H1 (cell line): ENCODE results near the gene RAB3GAP2. TPM values are rescaled to one million over a fixed set of nuclear protein-coding genes. Genes with fewer than 3 reads are reported as not detected.

Source experiments
- CTCF ChIA-PET: fragments of 300-600 bp; sonication (Branson Sonifier 250); formaldehyde crosslinking; loops from one replicate; lab custom pipeline; 2021; ENCODE audit not compliant: partially characterized antibody; lab: Charles Lee
- POLR2A ChIA-PET: fragments of 300-600 bp; sonication (Branson Sonifier 250); formaldehyde crosslinking; loops from one replicate; lab custom pipeline; 2021; ENCODE audit warnings: inconsistent platforms; ENCODE audit not compliant: partially characterized antibody; lab: Charles Lee
- DNase-seq, 2 experiments: peaks; one replicate each; pipeline versions ENCODE4 v3.0.0 to v3.0.0-alpha.2; 2010 to 2022; ENCODE audit warnings: low spot score in 2 of 2, low read depth in 1 of 2, mixed read lengths in 1 of 2
- FAIRE-seq: peaks from 2 replicates; lab custom pipeline; 2011; peaks lifted over from hg19 to GRCh38; lab: Jason Lieb, UNC
- H2AFZ ChIP-seq: 2 replicates; pipeline ENCODE4 v1.8.1; 2012; ENCODE audit warnings: low read length, inconsistent platforms
- H2AK5ac ChIP-seq: 2 replicates; pipeline ENCODE4 v1.6.1; 2013; ENCODE audit warnings: low read depth, low read length
- H2BK120ac ChIP-seq: replicated peaks from 2 replicates; pipeline ENCODE3; 2013; ENCODE audit warnings: low read depth, low read length, inconsistent platforms
- H2BK12ac ChIP-seq: 2 replicates; pipeline ENCODE4 v1.6.1; 2013; ENCODE audit warnings: low read depth, low read length
- H2BK15ac ChIP-seq: 2 replicates; pipeline ENCODE4 v1.6.1; 2013; ENCODE audit warnings: low read length
- H2BK20ac ChIP-seq: 2 replicates; pipeline ENCODE4 v1.6.1; 2013; ENCODE audit warnings: low read length
- H2BK5ac ChIP-seq: 2 replicates; pipeline ENCODE4 v1.6.1; 2013; ENCODE audit warnings: low read depth, low read length
- H3K14ac ChIP-seq: 2 replicates; pipeline ENCODE4 v1.6.1; 2013; ENCODE audit warnings: inconsistent platforms; ENCODE audit not compliant: insufficient read length
- H3K18ac ChIP-seq: 2 replicates; pipeline ENCODE4 v1.6.1; 2013; ENCODE audit warnings: low read length; ENCODE audit errors: extremely low read depth
- H3K23ac ChIP-seq: 2 replicates; pipeline ENCODE4 v1.6.1; 2013; ENCODE audit warnings: inconsistent platforms; ENCODE audit not compliant: insufficient read length
- H3K23me2 ChIP-seq: 2 replicates; pipeline ENCODE4 v1.6.1; 2013; ENCODE audit warnings: low read depth, low read length
- H3K27ac ChIP-seq: 2 replicates; pipeline ENCODE4 v1.6.1; 2011; ENCODE audit warnings: low read depth, low read length, inconsistent platforms
- H3K27me3 ChIP-seq, 4 experiments: replicated peaks in 1 of 4; 1 replicate in 1 of 4; 2 replicates in 3 of 4; pipeline versions ENCODE4 v1.6.1 to v1.8.1; 2011 to 2013; ENCODE audit warnings: low read length in 3 of 4, mild to moderate bottlenecking in 3 of 4, inconsistent platforms in 2 of 4, mixed read lengths in 2 of 4, moderate library complexity in 1 of 4; ENCODE audit not compliant: control insufficient read depth in 3 of 4, insufficient read depth in 3 of 4; ENCODE audit errors: extremely low read depth in 1 of 4
- H3K36me3 ChIP-seq, 4 experiments: 2 replicates each; pipeline versions ENCODE4 v1.6.1 to v1.8.1; 2011 to 2013; ENCODE audit warnings: mild to moderate bottlenecking in 4 of 4, low read length in 3 of 4, moderate library complexity in 2 of 4, control low read depth in 1 of 4, inconsistent platforms in 1 of 4; ENCODE audit not compliant: insufficient read depth in 4 of 4, control insufficient read depth in 2 of 4
- H3K4ac ChIP-seq: replicated peaks from 2 replicates; pipeline ENCODE3; 2013; ENCODE audit warnings: low read length, low read depth, mixed read lengths, inconsistent platforms; ENCODE audit not compliant: insufficient read length
- H3K4me1 ChIP-seq, 4 experiments: replicated peaks in 1 of 4; 1 replicate in 1 of 4; 2 replicates in 3 of 4; pipeline versions ENCODE4 v1.6.1 to v1.8.1; 2011 to 2013; ENCODE audit warnings: low read length in 3 of 4, inconsistent platforms in 2 of 4, mixed read lengths in 1 of 4; ENCODE audit not compliant: insufficient read depth in 4 of 4, control insufficient read depth in 3 of 4
- H3K4me2 ChIP-seq, 2 experiments: 2 replicates each; pipeline versions ENCODE4 v1.6.1 to v1.8.1; 2011 to 2013; ENCODE audit warnings: low read depth in 2 of 2, low read length in 2 of 2, control low read depth in 1 of 2, inconsistent platforms in 1 of 2, mild to moderate bottlenecking in 1 of 2; ENCODE audit not compliant: insufficient read depth in 1 of 2
- H3K4me3 ChIP-seq, 4 experiments: fragments of 200-600, 300-600 bp in 1 of 4; sonication (generic), shearing (Covaris generic), sonication (Bioruptor Twin) in 1 of 4; 2 replicates each; pipeline versions ENCODE4 v1.5.1 to v1.8.1; 2011 to 2016; ENCODE audit warnings: low read length in 4 of 4, low read depth in 3 of 4, control low read depth in 2 of 4, inconsistent platforms in 2 of 4, mild to moderate bottlenecking in 2 of 4, mixed read lengths in 1 of 4, moderate library complexity in 1 of 4; ENCODE audit not compliant: insufficient read depth in 2 of 4; ENCODE audit errors: extremely low read depth in 1 of 4
- H3K56ac ChIP-seq: replicated peaks from 2 replicates; pipeline ENCODE3; 2013; ENCODE audit warnings: low read depth, mild to moderate bottlenecking, mixed read lengths, low read length, inconsistent platforms; ENCODE audit not compliant: insufficient read length
- H3K79me1 ChIP-seq: 2 replicates; pipeline ENCODE4 v1.6.1; 2013; ENCODE audit warnings: low read depth, low read length, control low read depth
- H3K79me2 ChIP-seq, 2 experiments: 2 replicates each; pipeline versions ENCODE4 v1.6.1 to v1.8.1; 2012 to 2013; ENCODE audit warnings: low read length in 2 of 2, mild to moderate bottlenecking in 2 of 2, inconsistent platforms in 1 of 2; ENCODE audit not compliant: insufficient read depth in 2 of 2, control insufficient read depth in 1 of 2
- H3K9ac ChIP-seq, 4 experiments: replicated peaks in 1 of 4; 1 replicate in 1 of 4; 2 replicates in 3 of 4; pipeline versions ENCODE4 v1.6.1 to v1.8.1; 2011 to 2013; ENCODE audit warnings: low read depth in 3 of 4, low read length in 3 of 4, control low read depth in 2 of 4, mild to moderate bottlenecking in 2 of 4, moderate library complexity in 2 of 4, inconsistent platforms in 1 of 4; ENCODE audit errors: extremely low read depth in 1 of 4
- H3K9me3 ChIP-seq, 2 experiments: 2 replicates each; pipeline versions ENCODE4 v1.6.1 to v1.8.1; 2012 to 2013; ENCODE audit warnings: mild to moderate bottlenecking in 2 of 2, moderate library complexity in 2 of 2, control low read depth in 1 of 2, inconsistent platforms in 1 of 2, low read depth in 1 of 2, low read length in 1 of 2, mixed read lengths in 1 of 2; ENCODE audit not compliant: insufficient read depth in 2 of 2
- H4K20me1 ChIP-seq, 2 experiments: replicated peaks in 1 of 2; 2 replicates each; pipeline versions ENCODE3 to v1.8.1; 2011 to 2013; ENCODE audit warnings: inconsistent platforms in 2 of 2, low read length in 2 of 2, mild to moderate bottlenecking in 1 of 2; ENCODE audit not compliant: insufficient read depth in 2 of 2, control insufficient read depth in 1 of 2
- H4K5ac ChIP-seq: 2 replicates; pipeline ENCODE4 v1.6.1; 2013; ENCODE audit warnings: low read length, low read depth, mixed read lengths, inconsistent platforms; ENCODE audit not compliant: insufficient read length
- H4K8ac ChIP-seq: 2 replicates; pipeline ENCODE4 v1.8.0; 2013; ENCODE audit warnings: mild to moderate bottlenecking, moderate library complexity, low read length, inconsistent platforms; ENCODE audit not compliant: insufficient read depth; ENCODE audit errors: extremely low read depth
- H4K91ac ChIP-seq: replicated peaks from 2 replicates; pipeline ENCODE3; 2013; ENCODE audit warnings: low read length, mixed read lengths, inconsistent platforms; ENCODE audit not compliant: insufficient read length
- CBX5 ChIP-seq: fragments of 300-800, 300-1000 bp; sonication (generic); IDR thresholded peaks from 2 replicates; pipeline ENCODE4 v1.7.1; 2016; ENCODE audit warnings: antibody characterized with exemption, low read length, low read depth
- KDM4A ChIP-seq: IDR thresholded peaks from one replicate; pipeline ENCODE4 v1.7.1; 2012; ENCODE audit warnings: low read depth, mild to moderate bottlenecking, moderate library complexity, low read length, inconsistent platforms; ENCODE audit not compliant: severe bottlenecking
- POLR2AphosphoS5 ChIP-seq: IDR thresholded peaks from 2 replicates; pipeline ENCODE4 v1.6.1; 2011; ENCODE audit warnings: low read depth, low read length
- SAP30 ChIP-seq: fragments of 300-600 bp; sonication (generic); IDR thresholded peaks from 2 replicates; pipeline ENCODE4 v1.7.1; 2012; ENCODE audit warnings: low read length, moderate library complexity, mild to moderate bottlenecking, inconsistent platforms; ENCODE audit not compliant: insufficient read depth, insufficient replicate concordance
- SIRT6 ChIP-seq: IDR thresholded peaks from one replicate; pipeline ENCODE4 v1.7.1; 2012; ENCODE audit warnings: low read length, inconsistent platforms
- TBP ChIP-seq: IDR thresholded peaks from 2 replicates; pipeline ENCODE4 v1.6.1; 2011; ENCODE audit warnings: low read depth, low read length, improper control_type of control experiment
- WGBS, 2 experiments: shearing (Covaris generic) in 1 of 2; methylation state at CpG; one replicate each; pipeline versions ENCODE4 v1.1.6 to v1.1.7; 2013 to 2015; ENCODE audit warnings: low lambda C conversion rate in 2 of 2, mixed read lengths in 2 of 2, inconsistent platforms in 1 of 2, low coverage in 1 of 2, missing lambda C conversion rate in 1 of 2; ENCODE audit not compliant: insufficient replicate concordance in 2 of 2, insufficient coverage in 1 of 2, insufficient read length in 1 of 2; ENCODE audit errors: extremely low coverage in 1 of 2, missing lambda C conversion rate in 1 of 2; 5-methylcytosine and 5-hydroxymethylcytosine counted together
- polyA plus RNA-seq, 7 experiments: library from polyadenylated mRNA; depleted of rRNA in 3 of 7; stranded (reverse) in 5 of 7; unstranded in 2 of 7; fragments of >200 nt in 5 of 7; fragments of 200-250 nt in 2 of 7; gene quantifications; 1 replicate in 5 of 7; 2 replicates in 1 of 7; 4 replicates in 1 of 7; pipeline versions ENCODE4 v1.2.1 to v1.2.3, GENCODE V29; 2011 to 2013; ENCODE audit warnings: missing spikeins in 2 of 7, mixed read lengths in 2 of 7
- total RNA-seq: library from RNA; stranded (reverse); fragmentation: NEBNext Ultra II Directional; extraction: Animal tissue kit (Norgen Biotek cat#: 25700); gene quantifications from 2 replicates; pipeline ENCODE4 v1.2.1, GENCODE V29; 2021

Gene RAB3GAP2
- total and polyA plus RNA-seq, 2 of the 8 experiments (the other 6 are each of a cell fraction or from before 2014, with no cell fraction given) = 19.7 to 52.7 TPM

DNA sequence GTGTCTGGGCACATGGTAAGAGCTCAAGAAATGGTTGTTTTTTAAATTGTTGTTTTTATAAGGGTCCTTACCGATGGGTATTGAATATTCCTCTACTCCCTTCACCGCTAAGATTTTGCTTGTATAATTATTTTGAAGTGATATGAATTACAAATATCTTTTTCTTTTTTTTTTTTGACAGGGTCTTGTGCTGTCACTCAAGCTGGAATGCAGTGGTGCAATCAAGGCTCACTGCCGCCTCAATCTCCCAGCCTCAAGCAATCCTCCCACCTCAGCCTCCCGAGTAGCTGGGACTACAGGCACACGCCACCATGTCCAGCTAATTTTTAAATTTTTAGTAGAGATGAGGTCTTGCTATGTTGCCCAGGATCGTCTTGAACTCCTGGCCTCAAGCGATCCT, 27.1 kb upstream of the RAB3GAP2 start:
- H3K9me3 ChIP-seq = no peaks in the 10 kb centered on the region
- H2BK5ac ChIP-seq = no peak overlapping the region
- no peak overlapping the region for H2BK120ac ChIP-seq
- no peaks in the 10 kb centered on the region for H3K27me3 ChIP-seq
- no peak overlapping the region for H3K9ac ChIP-seq
- H4K91ac ChIP-seq = no peak overlapping the region
- H3K4me1 ChIP-seq = peaks cover 0 to 14% (median 4%) of the 10 kb centered on the region in 4 experiments; a peak in 5 of 7 replicates
- no peak overlapping the region for H4K5ac ChIP-seq
- no peak overlapping the region for H3K56ac ChIP-seq
- H3K23ac ChIP-seq = no peak overlapping the region
- no peak overlapping the region for H4K8ac ChIP-seq
- DNase-seq (no peak), FAIRE-seq (no peak)
- H2BK15ac ChIP-seq = no peak overlapping the region
- no peaks in the 10 kb centered on the region for H3K23me2 ChIP-seq
- 91% methylated on average over 7 of the region's 7 CpGs; no CpG with 5 or more reads in 1 of the 2 experiments for WGBS, 2 experiments
- POLR2A ChIA-PET = interaction anchor here (1.2 to 1.3 kb wide), 2 partner anchors 40 to 154 kb away, joined by 3 read pairs; no protein-coding TSS in a partner anchor
- H3K79me1 ChIP-seq = no peaks in the 10 kb centered on the region
- H3K14ac ChIP-seq = no peak overlapping the region
- 0 out of 2 replicates have a peak overlapping the region, but pooled peaks have one; percentile 3 for H2BK12ac ChIP-seq
- H3K36me3 ChIP-seq = 0 out of 8 replicates have a peak, but pooled peaks cover 0 to 2% (median 0%) of the 10 kb centered on the region in 4 experiments
- H3K4me2 ChIP-seq = no peak overlapping the region
- no peaks in the 10 kb centered on the region for H3K79me2 ChIP-seq
- H3K18ac ChIP-seq = no peak overlapping the region
- TF ChIP-seq KDM4A (no peak), POLR2AphosphoS5 (no peak), TBP (no peak), SAP30 (no peak), SIRT6 (no peak), CBX5 (no peak)
- H3K4me3 ChIP-seq = no peak overlapping the region
- H2AK5ac ChIP-seq = no peak overlapping the region
- CTCF ChIA-PET = interaction anchor here (0.6 to 11.8 kb wide), 13 partner anchors 8 to 390 kb away, joined by 3 to 168 read pairs (median 4); no protein-coding TSS in a partner anchor
- no peak overlapping the region for H3K4ac ChIP-seq
- no peaks in the 10 kb centered on the region for H4K20me1 ChIP-seq
- H2BK20ac ChIP-seq = no peak overlapping the region
- H2AFZ ChIP-seq = no peak overlapping the region
- no peak overlapping the region for H3K27ac ChIP-seq
